Heart left ventricle (tissue), 13 donors: ENCODE data around the gene MKKS.

Source experiments
- CTCF ChIP-seq, 12 donors: fragments of 200-600 bp; sonication (generic) in 4 of 12; IDR thresholded peaks; one replicate each; pipeline versions ENCODE4 v1.5.0 to v1.8.0; 2018 to 2022; ENCODE audit warnings: antibody characterized with exemption in 12 of 12, mild to moderate bottlenecking in 5 of 12
- POLR2A ChIP-seq, 2 donors: fragments of 450-650 bp; IDR thresholded peaks; one replicate each; pipeline ENCODE4 v1.6.1; 2017; ENCODE audit warnings: antibody characterized with exemption in 2 of 2, mild to moderate bottlenecking in 2 of 2, moderate library complexity in 2 of 2
- donor health status: ischemic (EF 13 %, LVEDD 7.1; RV severe dilation, severe dysfunction).
- donor health status: DM: no; HTN: yes; CAD: no.
- donor health status: DM: no; HTN: no; CAD: no.
- donor health status: ischemic (EF 25% LVEDD 6.9; RV normal size, moderate dysfunction).
- donor health status: ischemic (EF 25% LVEDD 5.7; RV mildly dilated, moderate dysfunction).
- donor health status: ischemic (EF 35%, LVEDD 5.7; RV mildly dilated, moderate dysfunction).
- donor health status: nonischemic (EF 11% LVEDD 7.7; RV severe dilation, severe dysfunction).
- donor health status: DM: yes; HTN: yes; CAD: no.
- donor health status: PGD.
- donor health status: ischemic (EF 29% LVEDD 5.4; RV normal size, mild dysfunction).
- donor health status: nonischemic (EF 23%, LVEDD 6.1; RV moderate dilation, normal function).

GRCh38 chr20:10367943-10368701, 65.9 kb downstream of the MKKS start:
- no peak for TF ChIP-seq POLR2A (IDR thresholded peaks at IDR 0.05)
- no peak for TF ChIP-seq CTCF (IDR thresholded peaks at IDR 0.05)
